ENCODE results near the gene UGT3A1.
"Not testable (repeated sequence)": the region's sequence is repeated elsewhere in the genome, so short reads cannot be mapped to it uniquely, and the experiment has no call there.

Gene UGT3A1

GRCh38 chr5:35988529-35988928 lies 2.7 kb downstream of the UGT3A1 start:
- no peak for DNase-seq (ENCODE audit: low read depth)

GRCh38 chr5:35987776-35988175 lies 3.4 kb downstream of the UGT3A1 start:
- DNase-seq (ENCODE audit: low read depth) = no peak

DNA sequence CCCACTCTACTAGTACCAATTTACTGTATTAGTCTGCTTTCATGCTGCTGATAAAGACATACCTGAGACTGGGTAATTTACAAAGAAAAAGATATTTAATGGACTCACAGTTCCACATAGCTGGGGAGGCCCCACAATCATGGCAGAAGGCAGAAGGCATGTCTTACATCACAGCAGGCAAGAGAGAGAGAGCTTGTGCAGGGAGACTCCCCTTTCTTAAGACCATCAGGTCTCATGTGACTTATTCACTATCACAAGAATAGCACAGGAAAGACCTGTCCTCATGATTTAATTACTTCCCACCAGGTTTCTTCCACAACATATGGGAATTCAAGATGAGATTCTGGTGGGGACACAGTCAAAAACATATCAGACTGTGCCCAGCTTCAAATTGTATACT lies 11.5 kb downstream of the UGT3A1 start:
- DNase-seq (ENCODE audit: low read depth) = no peak

DNA sequence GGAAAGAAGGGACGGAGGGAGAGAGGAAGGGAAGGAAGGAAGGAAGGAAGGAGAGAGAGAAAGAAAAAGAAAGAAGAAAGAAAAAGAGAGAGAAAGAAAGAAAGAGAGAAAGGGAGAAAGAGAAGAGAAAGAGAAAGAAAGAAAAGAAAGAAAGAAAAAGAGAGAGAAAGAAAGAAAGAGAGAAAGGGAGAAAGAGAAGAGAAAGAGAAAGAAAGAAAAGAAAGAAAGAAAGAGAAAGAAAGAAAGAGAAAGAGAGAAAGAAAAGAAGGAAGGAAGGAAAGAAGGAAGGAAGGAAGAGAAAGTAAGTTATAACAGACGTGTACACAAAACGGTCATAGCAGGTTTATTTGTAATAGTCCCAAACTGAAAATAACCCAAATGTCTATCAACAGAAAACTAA lies 14.3 kb downstream of the UGT3A1 start:
- not testable (repeated sequence) for DNase-seq (ENCODE audit: low read depth)

DNA sequence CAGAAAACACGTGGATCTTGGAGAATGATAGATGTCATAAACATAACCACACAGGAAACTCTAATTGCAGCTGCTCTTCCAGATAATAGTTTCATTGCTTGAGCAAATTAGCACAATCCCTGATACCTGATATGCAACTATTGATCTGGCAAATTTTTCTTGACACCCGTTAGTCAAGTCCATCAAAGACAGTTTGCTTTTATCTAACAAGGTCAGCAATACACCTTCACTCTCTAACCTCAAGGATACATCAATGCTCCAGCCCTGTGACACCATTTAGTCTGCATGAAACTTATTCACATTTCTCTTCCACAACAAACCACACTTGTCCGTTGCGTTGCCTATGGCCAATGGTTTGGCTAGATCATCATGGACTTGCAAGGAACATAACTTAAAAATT lies 16.6 kb downstream of the UGT3A1 start:
- DNase-seq (ENCODE audit: low read depth) = no peak

GRCh38 chr5:35971878-35972210 lies 19.3 kb downstream of the UGT3A1 start:
- DNase-seq (ENCODE audit: low read depth) = no peak

- DNase-seq (ENCODE audit: low read depth) = no peak
These were observed 19.9 kb downstream of the UGT3A1 start for GRCh38 chr5:35971186-35971877.

DNA sequence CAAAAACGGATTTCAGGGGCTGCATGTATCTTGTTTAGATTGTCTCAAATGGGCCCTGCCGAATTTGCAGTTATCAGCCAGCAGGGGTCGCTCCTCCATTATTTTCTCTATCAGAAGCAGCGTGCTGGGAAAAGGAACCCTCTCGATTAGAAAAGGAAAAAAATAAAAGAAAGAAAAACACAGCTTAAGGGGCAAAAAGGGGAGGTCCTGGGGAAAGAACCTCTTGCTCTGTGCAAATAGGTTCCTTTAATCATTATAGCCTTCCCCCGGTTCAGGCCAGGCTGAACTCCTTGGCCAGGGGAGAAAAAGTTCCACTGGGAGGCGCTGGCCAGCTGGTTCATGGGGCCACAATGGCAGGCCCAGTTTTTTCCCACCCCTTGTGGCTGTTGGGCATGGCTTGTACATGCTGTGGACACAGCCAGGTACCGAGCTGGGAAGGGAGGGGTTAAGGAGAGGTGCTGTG lies 27.8 kb downstream of the UGT3A1 start:
- DNase-seq (ENCODE audit: low read depth) = no peak

GRCh38 chr5:35960328-35960727 lies 30.9 kb downstream of the UGT3A1 start:
- no peak for DNase-seq (ENCODE audit: low read depth)

DNA sequence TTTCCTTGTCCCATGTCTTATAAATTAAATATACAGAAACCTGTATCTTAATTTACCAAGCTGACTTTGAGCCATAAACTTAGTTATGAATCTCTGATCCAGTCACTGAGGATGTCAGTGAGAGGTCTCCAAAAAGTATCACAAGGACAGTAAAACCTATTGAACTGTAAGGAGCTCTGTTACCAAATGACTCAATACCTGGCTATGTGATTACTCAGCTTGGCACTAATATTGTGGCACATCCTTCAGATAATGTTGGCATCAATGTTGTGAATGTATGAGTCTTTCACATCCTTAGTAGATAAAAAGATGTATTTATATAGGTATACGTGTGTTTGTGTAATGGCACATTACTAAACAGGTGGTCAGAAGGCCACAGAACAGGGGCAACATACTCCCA lies 34.8 kb downstream of the UGT3A1 start:
- no peak for DNase-seq (ENCODE audit: low read depth)

DNA sequence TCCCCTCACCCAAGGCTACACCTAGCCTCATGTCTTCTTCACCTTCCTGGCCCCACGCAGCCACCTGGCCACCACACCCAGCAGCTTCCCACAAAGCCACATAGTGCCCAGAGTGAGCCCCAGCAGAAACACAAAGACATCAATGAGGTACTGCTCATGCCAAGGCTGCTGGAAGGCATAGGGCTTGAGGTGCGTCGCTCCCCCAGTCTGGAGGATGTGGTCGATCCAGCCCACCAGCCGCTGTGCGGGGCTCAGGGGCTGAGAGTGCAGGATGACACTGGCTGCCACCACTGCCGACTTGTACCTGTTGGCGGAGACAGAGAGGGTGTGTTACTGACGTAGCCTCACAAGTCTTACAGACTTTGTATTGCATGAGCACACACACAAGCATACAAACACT lies 37.0 kb downstream of the UGT3A1 start:
- no peak for DNase-seq (ENCODE audit: low read depth)

- DNase-seq (ENCODE audit: low read depth) = no peak
These were observed 44.1 kb downstream of the UGT3A1 start for GRCh38 chr5:35947085-35947484.

DNA sequence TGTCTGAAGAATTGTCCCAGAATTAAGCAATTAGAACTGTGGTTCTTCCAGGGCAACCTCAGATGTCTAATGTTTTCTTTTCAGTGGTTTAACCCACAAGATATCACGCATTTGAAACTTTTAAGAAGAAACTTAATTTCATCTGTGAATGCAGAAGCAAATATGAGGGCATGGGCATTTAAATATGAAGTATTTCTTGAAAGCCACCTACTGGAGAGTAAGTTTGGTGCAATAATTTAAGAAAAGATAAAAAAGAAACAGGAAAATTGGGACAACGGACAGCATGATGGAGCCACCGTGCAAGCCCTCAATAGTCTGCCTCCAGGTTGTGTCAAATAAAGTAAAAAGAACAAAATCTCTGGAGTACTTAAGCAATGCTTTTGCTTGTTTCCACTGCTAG lies 51.6 kb downstream of the UGT3A1 start:
- DNase-seq (ENCODE audit: low read depth) = no peak

- no peak for DNase-seq (ENCODE audit: low read depth)
These were observed 52.5 kb downstream of the UGT3A1 start, which contains the start of gene CAPSL for GRCh38 chr5:35938568-35939227. CAPSL (minus strand) TSS chr5:35938622; CDS start chr5:35921120, 17,502 bp downstream.

DNA sequence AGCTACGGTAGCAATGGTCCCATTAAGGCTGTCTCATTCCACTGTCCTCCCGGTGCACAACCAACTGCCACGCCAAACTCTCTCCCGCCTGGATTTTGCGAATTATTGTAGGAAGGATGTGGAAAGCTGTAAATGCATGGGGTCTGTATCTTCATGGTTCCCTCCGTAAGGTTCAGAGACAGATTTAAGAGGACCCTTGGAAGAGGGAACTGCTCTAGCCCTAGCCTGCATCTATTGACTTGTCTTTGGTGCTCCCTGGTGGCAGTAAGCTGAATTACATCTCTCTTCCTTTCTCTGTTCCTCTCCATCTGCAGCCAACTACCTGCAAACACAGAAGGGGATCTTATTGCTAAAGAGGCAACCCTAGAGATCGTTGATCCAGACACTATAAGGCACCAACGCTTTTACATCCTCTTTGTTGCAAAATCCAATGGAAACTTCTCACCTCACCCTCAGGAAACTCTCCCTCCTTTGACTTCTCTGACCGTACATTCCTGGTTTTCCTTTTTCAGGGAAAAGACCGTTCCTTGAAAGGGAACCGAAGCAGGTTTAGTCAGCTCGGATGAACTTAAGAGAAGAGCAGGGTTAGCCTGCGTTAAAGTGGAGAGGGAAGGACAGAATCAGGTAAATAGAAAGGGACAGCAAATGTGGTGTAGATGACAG lies 64.7 kb downstream of the UGT3A1 start:
- no peak for DNase-seq (ENCODE audit: low read depth)

DNA sequence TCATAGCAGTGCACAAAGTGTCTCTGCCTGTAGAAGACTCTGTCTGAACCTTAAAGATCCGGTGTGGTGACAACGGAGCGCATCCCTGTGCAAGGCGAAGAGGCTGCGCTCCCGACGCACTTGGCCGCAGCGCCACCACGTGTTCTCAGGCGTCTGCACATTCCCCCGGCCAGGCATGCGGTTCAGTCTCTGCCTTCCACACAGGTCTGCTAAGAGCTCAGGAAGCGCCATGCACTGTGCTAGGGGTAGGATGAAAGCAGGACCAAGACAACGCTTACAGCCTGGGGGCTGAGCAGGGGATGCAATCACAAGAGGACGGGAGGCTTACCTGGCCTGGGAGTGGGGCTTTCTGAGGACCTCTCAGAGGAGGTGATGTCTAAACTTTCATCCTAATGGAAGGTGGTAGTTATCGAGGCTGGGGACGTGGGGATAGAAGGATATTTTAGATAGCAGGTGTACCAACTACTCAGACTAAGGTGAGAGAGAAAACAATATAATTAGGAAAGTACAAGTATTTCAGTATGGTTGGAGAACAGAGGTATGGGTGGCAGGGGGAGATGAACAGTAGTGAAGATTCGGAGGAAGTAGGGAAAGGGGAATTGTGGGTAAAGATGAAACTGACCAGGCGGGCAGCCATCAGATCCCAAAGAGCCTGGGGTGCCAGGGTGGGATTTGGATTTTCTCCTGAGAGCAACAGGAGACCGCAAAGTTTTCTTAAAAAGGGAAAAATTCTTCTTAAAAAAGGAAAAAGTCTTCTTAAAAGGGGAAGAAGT lies 66.1 kb downstream of the UGT3A1 start:
- DNase-seq (ENCODE audit: low read depth) = peak; percentile 68

- DNase-seq (ENCODE audit: low read depth) = peak; percentile 77
These were observed 66.9 kb downstream of the UGT3A1 start for GRCh38 chr5:35924122-35924949.

DNA sequence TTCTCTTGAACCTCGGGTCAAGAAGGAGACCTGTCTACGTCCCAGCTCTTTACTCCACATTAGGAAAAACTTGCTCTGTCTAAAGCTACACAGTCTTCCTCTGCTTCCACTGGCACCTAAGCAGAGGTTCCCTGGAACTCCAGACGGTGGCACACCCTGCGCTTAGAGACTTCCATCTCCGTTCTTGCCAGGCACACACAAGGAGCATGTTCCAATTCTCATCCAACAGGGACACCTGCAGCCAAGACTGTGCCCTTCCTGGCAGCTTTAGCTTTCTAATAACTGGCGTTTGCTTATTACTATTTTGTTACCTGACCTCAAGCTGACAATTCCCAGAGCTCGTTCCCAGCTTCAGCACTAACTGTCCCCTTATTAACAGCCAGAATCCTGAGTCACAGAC lies 68.7 kb downstream of the UGT3A1 start:
- no peak for DNase-seq (ENCODE audit: low read depth)

DNA sequence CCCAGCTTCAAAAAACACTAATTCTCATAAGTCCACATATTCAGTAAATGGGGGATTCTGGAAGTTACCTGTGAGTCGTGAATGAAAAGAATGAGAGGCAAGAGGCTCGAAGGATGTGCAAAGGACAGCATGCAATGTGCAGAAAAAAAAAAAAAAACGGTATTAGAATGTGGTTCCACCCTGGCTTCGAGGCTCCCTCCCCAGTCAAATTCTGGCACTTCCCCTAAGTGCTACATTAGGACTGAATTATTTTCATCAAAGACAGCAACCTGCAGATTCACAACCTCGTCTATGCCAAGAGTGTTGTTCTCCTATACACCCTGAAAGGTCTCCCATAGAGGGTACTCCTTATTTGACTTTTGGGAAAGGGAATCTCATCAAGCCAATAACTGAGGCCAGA lies 69.3 kb downstream of the UGT3A1 start:
- DNase-seq (ENCODE audit: low read depth) = no peak

- DNase-seq (ENCODE audit: low read depth) = no peak
These were observed 70.3 kb downstream of the UGT3A1 start for GRCh38 chr5:35920890-35921289.

GRCh38 chr5:35919191-35919590 lies 72.0 kb downstream of the UGT3A1 start:
- DNase-seq (ENCODE audit: low read depth) = peak; percentile 92

GRCh38 chr5:35908814-35909213 lies 82.4 kb downstream of the UGT3A1 start:
- no peak for DNase-seq (ENCODE audit: low read depth)

All from HS-27A (cell line).